GM21367 (cell line): ENCODE data around the gene PLCH1.

Source experiments
- ATAC-seq: cut with Tn5 transposase; IDR thresholded peaks from one replicate; pipeline ENCODE4 v1.9.1; 2021; ENCODE audit not compliant: unreplicated experiment

PLCH1 gene

DNA sequence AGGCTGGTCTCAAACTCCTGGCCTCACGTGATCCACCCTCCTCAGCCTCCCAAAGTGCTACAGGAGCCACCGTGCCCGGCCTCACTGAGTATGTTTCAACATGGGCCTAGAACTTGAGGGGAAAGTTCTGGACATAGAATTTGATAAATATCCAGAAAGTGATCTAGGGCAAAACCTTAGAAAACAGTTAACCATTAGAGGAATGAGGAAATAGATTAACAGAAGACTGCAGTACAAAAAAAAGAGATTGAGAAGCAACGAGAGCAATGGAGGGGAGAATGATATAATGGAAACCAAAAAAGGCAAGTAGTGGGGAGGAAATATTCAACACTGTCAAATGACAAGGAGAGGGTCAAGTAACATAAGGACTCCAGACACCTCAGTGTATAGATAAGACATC, 191.5 kb downstream of the PLCH1 start:
- ATAC-seq: no peak

DNA sequence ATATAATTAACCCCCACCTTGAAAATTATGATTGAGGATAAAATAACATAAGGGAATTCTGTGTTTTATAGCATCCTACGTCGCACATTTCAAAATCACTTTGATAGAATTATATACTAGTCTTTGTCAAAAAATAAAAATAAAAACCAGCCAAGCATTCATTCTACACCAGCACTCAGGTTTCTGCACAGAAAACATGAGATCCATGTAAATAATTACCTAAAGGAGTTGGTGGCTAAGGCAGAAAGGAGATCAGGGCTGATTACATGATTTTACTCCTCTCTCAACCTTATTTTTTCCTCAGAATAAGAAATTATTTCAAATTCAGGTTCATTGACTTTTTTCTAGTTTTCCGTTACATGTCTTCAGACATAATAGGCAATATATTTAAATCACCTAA, 194.5 kb downstream of the PLCH1 start:
- ATAC-seq: no peak

DNA sequence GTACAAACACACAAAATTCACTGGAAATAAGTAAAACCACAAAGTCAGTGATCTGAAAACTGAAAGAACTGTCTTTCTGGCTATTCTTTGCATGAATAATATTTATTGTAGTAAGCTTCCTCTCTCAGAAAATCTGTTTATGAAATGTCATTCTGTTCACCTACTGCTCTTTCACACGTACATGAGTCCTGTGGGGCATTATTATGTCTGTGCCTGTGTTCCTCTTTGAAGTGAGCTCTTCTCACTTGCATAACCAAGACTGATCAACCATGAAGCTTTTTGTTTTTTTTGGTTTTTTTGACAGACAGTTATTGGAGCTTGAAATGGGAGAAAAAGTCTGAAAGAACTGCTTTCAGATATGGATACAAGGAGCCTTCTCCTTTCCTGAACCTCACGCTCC, 195.8 kb downstream of the PLCH1 start:
- ATAC-seq: peak; percentile 79

DNA sequence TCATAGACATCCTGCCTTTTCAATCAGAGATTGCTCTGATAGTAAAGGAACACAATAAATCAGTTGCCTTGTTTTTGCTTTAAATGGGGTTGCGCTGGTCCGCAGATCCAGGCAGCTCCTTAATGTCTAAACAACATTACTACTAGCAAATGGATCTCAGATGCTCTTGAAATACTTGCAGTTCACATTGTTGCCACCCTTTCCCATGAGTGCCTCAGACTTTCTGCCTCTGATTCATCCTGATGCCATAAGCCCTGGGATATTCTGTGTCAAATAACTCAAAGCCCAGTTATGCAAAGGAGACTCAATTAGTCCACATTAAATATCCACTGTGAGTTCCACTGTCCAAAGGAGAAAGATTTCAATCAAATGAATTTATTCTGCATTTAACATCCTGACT, 196.7 kb downstream of the PLCH1 start:
- no peak for ATAC-seq

DNA sequence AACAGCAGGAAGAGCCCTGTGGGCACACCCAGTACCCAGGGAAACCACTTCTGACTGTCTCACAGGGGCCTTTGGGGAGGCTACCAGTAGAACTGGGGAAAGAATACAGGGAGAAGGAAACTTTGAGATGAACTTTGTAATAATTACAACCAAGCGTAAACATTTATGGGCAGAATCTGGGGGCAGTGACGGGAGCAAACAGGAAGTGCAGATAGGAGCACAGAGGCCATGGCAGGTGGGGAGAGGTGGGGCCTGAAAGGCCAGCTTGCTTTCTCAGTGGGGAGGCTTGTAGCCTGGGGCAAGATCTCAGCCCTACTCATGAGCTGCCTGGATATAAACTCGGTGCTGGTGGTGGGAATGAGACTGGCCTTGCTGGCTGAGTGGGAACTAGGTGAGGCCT, 209.8 kb downstream of the PLCH1 start:
- ATAC-seq: no peak

DNA sequence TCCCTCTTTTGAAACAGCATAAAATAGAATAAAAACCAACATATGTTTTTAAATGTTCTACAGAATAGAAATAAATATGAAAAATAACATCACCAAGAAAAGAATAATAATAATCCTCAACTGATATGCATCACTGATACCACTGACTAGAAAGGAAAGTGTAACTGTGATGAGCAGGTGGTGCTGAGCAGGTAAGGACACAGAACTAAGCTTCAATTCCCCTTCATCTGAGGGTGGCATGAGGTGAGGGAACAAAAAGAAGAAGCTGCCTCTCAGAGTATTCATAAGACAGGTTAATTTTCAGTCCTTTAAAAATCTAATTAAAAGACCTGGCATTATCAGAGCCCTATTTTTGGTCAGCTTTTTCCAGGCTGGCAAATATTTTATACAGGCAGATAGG, 216.3 kb downstream of the PLCH1 start:
- ATAC-seq: no peak

DNA sequence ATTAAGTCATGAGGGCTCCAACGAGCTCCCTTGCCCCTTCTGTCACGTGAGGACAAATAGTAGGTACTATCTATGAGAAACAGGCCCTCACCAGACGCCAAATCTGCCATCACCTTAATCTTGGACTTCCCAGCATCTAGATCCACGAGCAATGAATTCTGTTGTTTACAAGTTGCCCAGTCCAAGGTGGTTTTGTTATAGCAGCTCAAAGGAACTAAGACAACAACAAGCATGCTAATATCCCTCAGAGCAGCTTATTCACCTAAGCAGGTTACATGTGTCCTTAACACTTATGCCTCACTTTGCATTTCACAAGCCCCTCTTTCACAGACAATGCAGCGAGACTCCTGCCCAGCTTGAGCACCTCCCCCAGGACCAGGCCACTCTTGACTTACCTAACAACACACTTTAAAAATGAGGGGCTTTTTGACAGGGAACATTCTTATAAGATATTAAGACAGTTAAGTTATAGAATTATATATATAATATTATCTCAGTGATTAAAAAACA, 219.5 kb downstream of the PLCH1 start:
- no peak for ATAC-seq

DNA sequence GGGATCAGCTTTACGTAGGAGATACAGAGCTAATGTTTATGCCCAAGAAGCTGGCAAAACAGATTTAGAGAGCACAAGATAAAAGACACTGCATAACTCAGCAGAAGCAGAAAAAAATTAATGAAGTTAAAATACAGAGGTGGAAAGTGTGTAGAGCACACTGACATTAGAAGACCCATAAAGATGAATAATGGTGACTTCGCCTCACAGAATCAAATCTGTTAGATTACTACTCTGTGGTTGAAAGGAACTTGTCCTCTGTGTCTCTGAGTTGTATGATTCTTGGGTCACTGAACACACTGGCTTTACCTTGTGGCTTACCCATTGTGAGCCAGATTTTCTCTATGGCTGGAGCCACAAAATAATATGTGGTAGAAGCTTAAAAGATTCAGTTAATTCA, 224.4 kb downstream of the PLCH1 start:
- ATAC-seq: no peak

DNA sequence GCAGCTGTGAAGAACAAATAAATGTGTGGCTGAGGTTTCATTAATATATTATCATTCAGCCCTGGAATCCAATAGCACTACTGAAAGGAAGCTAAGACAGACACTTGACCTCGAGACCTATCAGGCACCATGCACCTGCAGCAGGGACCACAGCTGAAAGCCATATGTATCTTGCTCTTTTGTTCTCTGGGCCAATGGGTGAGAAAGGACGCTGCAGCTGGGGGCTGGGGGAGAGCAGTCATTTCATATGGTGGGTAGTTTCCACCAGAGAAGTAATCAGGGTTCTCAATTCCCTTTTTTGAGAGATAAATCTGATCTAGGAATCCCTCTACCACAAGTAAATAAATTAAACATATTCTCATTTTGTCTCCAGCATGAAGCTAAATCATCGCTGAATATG, 225.8 kb downstream of the PLCH1 start:
- no peak for ATAC-seq

DNA sequence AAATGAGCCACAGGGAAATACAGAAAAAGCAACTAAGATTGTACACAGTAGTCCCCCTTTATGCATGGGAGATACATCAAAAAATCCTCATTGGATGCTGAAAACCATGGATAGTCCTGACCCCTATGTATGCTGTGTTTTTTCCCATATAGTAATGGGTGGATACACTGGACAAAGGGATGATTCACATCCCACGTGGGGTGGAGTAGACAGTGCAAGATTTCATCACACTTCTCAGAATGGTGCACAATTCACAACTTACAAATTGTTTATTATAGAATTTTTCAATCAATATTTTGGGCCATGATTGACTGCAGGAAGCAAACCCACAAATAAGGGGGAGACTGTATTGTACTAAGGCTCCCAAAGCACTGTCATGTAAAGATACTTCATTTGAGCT, 227.0 kb downstream of the PLCH1 start:
- no peak for ATAC-seq

DNA sequence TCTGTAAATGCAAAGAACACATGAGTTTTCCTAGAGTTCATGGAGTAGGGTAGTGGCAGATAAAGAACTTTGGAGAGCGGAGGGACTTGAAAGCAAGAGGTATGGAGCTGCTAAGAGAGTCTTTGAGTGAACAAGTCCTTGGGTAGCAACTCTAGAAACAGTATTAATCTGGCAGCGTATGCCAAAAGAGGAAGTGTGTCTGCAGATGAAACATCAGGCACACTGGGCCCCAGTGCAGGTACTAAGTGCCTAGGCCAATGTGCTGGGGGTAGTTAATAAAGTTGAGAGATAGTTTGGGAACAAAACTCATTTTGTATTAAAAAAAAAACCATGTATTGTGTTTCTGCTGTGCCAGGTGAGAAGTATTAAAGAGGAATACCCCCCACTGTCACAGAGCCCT, 228.4 kb downstream of the PLCH1 start:
- ATAC-seq: no peak

DNA sequence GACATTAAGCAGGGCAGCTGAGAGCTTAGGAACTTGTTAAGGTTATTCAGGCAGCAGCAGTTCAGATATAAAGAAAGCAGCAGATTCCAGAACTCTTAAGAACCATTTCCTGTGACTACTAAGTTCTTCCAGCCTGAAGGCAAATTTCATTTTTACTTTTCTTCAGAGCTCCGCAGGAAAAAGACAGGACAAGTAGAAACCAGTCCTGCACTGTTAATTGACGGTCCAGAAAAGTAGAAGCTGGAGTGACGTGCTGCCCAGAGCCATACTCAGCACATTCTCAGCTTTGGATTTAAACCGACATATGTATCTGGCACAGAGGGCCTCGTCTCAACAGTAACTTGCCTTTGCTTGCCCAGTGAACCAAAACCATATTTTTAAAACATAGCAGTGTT, 232.0 kb downstream of the PLCH1 start:
- no peak for ATAC-seq

DNA sequence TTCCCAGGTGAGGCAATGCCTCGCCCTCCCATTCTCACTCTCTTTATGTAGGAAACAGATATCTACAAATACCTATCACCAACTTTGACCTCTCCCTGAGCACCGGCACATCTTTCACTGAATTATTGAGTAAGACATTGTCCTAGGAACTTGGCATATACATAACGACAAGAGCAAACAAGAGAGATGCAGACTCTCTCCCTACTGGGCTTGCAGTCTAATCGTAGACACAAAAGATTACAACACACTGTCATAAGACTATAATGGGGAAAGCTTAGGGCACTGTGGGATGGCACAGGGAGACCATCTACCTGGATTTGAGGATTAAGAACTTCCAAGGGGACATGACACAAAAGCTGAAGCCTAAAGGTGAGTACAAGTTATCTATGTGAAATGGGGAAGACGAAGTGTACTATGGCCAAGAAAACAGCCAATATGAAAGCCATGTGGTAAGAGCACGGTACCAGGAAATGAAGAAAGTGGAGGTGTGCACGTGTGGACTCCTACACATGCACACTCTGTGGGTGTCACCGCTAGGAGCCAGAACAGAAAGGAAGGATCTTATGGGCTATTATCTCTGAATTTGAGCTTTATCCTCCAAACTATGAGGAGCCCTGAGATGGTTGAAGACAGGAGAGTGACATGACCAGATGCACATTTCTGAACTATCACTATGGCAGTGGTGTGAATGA, 232.6 kb downstream of the PLCH1 start:
- no peak for ATAC-seq

DNA sequence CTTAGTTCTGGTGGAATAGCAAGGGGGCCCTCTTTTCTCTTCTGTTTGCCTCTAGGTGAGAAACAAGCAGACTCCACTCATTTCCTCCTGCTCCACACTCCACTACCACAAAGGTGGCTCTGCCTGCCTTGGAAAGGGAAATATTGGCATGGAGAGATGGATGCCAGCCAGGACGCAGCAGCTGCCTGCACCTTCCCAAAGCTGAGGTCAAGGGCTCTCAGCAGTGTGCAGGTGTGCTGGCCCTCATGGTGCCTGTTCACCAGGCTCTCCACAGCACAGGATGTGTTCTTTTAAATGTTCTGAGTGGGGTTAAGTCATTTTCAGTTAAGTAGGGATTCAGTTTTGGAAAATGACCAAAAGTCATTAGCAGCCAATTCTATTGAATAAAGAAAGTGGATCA, 240.2 kb downstream of the PLCH1 start:
- ATAC-seq: no peak

DNA sequence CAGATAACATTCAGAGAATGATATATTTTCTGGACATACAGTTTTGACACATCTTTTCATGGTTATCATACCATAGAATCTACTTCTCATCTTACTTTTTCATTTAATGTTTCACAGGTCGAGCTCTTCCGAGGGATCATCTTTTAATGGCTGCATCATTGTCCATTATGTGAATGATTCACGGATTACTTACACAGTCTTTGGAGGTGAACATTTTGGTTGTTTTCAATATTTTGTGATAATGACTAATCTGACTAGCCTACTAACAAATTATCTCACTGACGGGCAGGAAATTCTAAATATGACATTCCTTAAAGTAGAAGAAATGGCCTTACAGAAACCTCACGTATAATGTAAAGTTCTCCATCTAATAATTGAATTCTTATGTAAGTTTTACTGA, 242.2 kb downstream of the PLCH1 start:
- ATAC-seq: no peak

DNA sequence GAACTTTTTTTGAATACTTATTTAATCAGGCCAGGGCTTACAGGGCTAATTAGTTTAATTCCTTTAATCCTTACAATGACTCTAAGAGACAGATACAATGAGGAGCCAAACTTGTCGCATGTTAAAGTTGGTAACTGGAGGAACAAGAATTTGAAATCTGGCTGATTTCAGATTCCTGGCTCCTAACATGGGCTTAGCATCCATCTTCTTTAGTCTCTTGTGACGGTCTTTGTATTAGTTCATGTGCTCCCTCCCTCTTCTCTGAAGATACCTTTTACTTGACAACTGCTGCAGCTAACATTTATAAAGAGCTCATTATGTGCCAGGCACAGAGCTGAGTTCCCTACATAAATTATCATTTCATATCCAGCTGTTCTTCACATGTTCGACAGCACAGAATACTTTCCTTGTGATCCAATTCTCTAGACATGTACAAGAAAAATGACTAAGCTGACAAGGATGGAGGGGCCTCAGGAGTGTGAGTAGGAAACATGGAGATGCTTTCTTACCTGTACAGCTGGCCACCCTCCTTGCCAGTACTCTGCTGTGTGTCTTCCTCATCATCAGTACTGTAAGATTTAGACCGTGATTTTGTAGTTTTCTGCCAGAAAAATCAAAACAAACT, 244.6 kb downstream of the PLCH1 start:
- ATAC-seq: no peak

DNA sequence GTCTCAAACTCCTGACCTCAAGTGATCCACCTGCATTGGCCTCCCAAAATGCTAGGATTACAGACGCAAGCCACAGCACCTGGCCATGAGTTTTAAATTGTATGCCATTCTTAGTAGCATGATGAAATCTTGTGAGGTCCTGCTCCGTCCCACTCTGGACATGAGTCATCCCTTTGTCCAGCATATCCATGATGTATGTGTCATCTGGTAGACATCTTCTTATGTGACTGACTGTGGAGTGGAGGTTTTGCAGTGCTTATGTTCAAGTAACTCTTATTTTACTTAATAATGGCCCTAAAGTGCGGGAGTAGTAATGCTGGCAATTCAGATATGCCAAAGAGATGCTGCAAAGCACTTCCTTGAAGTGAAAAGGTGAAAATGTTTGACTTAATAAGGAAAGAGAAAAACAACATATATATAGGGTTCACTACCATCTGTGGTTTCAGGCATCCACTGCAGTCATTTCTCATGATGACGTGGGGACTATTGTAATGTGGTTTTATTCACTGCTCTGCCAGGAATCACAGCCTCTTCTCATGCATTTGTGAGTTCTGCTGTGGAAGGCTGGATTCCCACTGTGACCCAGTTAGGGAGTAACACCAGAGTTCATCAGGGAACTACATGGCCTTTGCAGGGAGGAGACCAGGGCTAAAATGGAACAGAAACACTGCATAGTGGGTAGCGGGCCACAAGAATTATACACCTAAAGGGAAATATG, 246.8 kb downstream of the PLCH1 start:
- no peak for ATAC-seq

DNA sequence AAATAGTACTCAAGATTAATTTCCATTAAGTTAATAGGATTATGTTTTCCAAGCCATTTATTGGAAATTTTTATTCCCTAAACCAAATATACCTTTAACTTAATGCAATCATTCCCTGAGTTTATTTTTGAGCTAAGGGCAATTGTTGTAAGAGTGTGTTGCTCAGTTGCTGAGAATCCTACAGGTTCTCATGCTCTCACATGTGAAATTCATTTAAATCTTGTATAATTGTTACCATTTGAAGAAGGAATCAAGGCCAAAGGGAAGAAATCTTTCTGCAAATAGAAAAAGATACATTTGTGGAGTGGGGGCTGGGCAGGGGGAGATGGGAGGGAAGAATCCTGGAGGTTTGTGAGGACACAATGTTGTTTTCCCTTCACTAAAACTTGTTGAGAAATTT, 248.7 kb downstream of the PLCH1 start:
- no peak for ATAC-seq

DNA sequence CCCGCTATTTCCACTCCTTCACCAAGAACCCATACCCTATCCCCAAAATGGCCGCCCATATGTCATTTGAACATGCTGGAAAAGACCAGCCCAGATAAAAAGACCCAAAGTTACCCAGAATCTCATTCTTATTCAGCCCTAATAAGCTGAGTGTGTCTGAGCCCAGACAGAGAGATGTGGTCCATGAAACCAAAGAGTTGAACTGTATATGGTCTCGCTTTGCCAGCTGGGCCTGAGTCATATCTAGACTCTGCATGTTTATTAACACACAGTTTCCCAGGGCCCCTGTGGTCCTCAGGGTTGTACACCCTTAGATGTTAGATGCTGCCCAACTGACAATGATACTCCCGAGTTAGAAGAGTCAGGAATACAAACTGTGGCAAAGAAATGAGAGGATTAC, 249.5 kb downstream of the PLCH1 start:
- ATAC-seq: peak; percentile 70

DNA sequence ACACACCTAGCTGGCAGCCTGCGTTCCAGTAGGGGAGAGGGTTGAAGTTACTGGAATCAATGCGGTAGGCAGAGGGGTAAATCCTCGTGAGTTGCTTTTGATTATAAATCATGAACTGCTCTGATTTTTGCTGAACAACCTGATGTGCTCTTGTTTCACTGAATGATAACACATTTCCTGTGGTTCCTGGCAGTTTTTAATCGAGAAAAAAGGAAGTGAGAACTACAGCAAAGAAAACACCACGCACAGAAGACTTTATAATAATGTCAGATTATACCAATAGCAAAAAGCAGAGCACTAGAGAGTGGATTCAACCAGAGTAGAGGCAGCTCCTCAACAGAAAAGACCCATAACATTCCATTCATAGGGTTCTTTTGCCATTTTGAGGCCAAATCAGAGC, 250.5 kb downstream of the PLCH1 start:
- peak; percentile 72 for ATAC-seq

DNA sequence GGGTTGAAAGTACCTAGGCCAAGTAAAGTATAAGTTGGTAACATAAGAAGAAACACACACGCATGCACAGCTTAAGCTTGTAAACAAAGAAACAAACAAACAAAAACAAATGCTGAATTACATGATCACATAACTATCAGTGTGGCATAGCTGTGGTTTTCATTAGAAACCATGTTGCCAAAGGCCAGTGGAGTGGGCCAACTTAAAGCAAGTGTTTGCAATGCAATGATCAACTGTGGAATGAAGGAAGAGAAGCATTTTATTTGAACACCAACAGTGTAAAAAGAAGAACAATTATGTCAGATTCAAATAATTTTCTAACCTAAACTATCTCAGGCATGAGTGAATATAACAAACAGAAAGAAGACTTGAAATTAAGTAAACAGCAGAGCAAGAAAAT, 252.0 kb downstream of the PLCH1 start:
- no peak for ATAC-seq

DNA sequence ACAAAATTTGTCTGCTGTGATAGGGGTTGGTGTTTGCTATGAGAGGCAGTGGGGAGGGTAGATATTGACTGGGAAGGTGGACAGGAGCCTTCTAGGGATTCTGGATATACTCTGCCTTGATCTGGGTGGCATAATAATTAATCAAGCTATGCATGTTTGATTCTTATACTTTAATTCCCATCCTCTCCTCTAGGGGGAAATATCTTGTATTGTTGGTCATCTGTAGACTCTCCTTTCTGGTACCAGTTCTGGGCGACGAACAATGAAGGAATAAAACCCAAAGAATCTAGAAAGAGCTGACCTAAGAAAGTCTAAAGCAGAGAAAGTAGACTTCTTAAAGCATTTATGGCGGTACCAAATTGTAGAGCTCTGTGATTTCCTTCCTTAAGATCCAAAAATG, 253.2 kb downstream of the PLCH1 start:
- ATAC-seq: no peak
